HG03196 (cell line): ENCODE measurements around the gene CTCFL.
"Not testable (repeated sequence)": the region's sequence is repeated elsewhere in the genome, so short reads cannot be mapped to it uniquely, and the experiment has no call there.

ENCODE experiments used
- ATAC-seq: cut with Tn5 transposase; IDR thresholded peaks from one replicate; pipeline ENCODE4 v1.9.1; 2021; ENCODE audit not compliant: unreplicated experiment

The CTCFL gene

GRCh38 chr20:57511709-57512108 lies 13.2 kb downstream of the CTCFL start:
- not testable (repeated sequence) for ATAC-seq

DNA sequence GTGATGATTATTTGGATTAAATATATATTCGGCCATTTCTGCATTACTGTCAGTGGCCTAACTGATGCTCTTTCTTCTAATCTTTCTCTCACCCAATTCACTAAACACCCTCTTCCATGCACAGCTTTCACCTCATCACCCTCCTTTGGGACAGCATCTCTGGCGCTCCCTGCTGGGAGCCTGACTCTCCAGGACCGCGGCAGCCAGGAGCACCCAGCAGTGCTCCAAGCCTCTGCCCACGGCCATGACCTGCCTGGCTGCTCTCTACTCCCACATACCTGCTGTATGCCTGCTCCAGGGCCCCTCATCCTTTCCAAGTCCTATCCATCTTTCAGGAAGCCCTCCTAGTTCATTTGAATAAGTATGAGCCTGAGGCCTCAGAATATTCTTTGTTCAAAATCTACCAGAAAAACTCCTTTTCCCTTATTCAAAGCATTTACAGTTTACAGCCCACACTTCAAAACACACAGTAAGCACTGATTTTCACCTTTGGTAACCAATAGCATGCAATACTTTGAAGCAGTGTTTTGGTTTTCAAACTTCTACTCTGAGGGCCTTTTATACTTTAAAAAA lies 15.2 kb downstream of the CTCFL start:
- ATAC-seq: no peak

DNA sequence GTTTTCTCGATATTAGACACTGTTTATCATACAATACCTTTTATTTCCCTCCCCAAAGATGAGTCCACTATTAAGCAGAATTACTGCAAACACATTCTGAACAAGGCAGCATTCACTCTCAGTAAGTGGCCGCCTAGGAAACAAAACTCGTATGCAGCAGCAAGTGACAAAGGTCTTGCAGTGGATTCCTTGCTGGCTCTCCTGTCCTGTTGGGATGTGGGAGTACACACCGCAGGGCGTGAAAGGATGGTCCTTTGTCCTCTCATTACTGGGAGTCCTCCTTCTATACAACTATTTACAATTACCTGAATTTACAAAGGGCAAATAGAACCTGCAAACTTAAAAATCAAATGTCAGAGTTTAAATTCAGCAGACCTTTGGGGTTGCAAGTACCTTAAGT lies 16.1 kb downstream of the CTCFL start:
- ATAC-seq: no peak

DNA sequence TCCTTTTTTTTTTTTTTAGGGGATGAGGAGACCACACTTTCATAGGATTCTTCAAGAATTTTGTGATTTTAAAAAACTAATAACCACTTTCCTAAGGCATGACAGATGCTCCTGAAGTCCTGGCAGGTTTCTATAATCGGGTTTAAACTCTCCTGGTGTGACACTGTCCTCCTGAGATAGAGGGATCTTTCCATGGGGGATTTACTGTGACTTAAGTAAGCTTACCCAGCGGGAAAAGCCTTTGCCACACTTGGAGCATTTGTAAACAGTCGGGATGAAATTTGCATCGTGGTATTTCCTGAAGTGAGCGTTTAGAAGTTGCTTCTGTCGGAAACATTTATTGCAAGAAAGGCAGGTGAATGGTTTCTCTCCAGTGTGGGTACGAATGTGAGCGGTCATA lies 16.6 kb downstream of the CTCFL start:
- ATAC-seq: no peak

DNA sequence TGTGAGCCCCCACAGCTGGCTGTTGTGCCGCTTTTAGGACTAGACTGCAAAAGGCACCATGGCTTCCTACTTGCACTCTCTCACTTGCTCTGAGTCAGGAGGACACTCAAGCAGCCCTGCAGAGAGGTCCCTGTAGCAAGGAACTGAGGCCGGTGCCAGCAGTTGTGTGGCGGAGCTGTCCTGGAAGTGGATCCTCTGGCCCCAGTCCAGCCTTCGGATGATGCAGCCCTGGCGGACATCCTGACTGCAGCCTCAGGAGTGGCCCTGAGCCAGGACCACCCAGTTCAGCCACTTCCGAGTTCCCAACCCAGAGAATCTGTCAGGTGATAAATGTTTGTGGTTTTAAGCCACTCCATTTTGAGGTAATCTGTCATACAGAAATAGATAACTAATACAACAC lies 17.5 kb downstream of the CTCFL start:
- ATAC-seq: no peak

DNA sequence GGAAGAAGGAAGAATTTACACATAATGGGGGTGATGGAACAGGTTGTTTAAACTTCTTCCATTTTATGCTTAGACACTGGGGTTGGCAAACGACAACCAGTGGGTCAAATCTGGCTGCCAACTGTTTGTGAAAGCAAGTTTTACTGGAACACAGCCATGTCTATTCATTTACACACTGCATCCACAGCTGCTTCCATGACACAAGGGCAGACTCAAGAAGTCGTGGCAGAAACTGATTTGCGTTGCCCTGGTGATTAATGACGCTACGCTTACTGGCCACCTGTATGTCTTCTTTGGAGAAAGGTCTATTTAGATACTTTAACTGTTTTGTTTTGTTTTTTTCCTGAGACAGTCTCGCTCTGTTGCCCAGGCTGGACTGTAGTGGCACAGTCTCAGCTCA lies 19.0 kb downstream of the CTCFL start:
- no peak for ATAC-seq

GRCh38 chr20:57504411-57504810 lies 20.5 kb downstream of the CTCFL start:
- ATAC-seq: no peak

DNA sequence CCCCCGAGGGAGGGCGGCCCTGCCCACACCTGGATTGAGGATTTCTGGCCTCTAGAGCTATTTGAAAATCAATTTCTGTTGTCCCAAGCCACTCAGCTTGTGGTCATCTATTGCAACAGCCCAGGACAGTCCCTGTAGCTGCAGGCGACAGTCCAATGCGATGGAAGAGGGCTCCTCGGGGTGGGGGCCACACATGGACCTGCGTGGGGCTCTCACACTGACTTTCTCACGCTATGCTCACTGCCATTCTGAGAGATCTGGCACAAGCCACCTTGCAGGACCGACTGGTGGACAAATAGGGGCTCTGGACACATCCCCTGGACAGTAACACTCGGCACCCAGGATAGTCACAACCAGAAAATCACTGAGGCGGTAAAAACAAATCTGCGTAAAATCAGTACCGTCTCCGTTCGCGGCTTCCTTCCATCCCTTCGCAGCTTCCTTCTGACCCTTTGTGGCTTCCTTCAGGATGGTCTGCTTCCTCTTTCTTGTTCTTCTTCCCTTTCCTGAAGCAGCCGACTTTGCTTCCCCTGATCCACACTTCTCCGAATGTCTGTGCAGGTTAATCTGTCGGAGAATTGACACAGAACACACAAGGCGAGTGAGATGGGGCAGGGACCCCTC lies 21.8 kb downstream of the CTCFL start:
- no peak for ATAC-seq

DNA sequence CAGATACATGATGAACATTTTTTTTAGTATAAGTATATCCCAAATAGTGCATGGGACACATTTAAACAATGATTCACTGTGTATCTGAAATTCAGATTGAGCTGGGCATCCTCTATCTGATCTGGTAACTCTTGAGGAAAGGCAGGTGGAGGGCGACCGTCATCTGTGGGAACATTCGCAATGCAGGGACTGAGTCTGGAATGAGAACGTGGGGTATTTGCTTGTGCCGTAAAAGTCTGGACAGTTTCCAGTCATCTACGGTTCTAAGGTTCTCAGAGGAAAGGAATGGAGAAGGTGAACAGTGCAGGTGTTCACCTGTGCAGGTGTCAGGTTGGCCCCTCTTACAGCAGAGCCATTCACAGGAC lies 22.6 kb downstream of the CTCFL start:
- no peak for ATAC-seq

- ATAC-seq: no peak
Measured at GRCh38 chr20:57501461-57502335, 23.2 kb downstream of the CTCFL start.

DNA sequence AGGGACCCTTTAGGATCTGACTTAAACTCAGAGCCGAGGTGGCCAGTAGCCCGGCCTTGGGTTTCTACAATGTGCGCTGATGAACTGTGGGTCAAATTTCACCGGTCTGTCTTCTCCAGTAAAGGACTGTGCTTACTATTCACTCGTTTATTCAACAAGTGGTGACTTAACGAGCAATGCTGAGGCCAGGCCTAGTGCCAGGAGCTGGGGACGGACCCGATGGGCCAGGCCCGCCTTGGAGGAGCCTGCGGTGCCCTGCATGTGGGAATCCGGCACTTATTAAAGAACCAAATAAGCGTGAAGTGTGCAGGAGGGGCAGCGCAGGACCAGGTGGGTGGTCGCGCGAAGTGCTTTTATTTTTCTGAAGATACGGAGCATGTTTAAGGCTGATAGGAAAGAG lies 24.0 kb downstream of the CTCFL start:
- ATAC-seq: no peak

GRCh38 chr20:57500235-57500634 lies 24.7 kb downstream of the CTCFL start:
- ATAC-seq: no peak

DNA sequence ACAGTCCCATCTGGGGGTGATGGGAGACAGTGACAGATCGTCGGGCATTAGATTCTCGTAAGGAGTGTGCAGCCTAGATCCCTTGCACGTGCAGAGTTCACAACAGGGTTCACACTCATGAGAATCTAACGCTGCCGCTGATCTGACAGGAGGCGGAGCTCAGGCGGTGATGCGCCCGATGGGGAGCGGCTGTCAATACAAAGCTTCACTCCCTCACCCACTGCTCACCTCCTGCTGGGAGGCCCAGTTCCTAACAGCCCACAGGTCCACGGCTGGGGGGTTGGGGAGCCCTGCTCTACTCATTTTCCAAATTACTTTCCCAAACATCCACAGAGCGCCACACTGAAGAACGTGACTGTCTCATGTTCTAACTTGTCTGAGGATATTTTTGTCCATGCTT lies 25.3 kb downstream of the CTCFL start:
- ATAC-seq: no peak

DNA sequence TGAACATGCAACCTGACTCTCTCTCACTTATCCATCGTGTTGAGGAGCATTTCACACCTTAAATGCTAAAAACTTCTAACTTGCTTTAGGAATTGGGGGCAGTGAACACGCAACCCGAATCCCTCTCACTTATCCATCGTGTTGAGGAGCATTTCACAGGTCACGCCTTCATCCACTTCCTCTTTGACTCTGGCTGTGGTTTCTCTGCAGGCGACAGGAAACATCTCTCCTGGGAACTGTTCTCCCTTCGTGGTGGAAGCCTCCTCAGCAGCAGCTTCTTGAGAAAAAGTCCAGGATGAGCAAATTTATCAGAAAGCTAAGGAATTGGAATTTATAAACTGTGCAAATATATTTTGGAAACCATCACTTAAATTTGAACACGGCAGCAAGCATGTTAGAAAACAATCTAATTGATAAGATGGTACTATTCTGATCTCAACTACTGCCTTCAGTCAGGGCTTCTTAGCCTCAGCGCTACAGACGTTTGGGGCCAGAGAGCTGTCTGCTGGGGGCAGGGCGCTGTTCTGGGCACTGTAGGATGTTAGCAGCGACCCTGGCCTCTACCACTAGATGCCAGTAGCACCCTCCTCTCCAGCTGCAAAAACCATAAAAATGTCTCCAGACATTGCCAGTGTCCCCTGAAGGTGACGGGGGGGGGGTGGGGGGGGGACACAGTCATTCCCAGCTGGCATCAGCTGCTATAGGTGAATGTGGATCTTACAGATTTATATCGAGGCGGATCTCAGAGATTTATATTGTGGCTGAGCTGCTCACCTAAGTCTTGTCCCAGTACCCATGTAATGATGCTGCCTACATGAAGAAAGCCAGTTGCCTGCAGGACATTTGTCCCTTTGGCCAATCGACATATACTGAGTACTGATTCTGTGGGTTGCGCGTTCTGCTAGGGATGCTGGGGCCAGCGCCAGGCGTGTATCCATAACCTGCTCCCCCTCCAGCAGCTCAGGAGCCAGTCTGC lies 26.2 kb downstream of the CTCFL start:
- ATAC-seq: peak; percentile 61

DNA sequence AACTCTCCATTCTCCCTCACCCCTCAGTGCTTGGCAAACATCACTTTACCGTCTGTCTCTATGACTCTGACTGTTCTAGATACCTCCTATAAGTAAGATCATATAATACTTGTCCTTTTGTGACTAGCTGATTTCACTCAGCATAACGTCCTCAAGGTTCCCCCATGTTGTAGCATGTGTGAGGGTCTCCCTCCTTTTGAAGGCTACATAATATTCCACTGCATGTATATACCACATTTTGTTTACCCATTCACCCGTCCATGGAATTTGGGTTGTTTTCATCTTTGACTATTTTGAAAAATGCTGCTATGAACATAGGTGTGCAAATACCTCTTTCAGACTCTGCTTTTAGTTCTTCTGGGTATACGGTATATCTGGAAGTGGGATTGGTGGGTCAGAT lies 28.3 kb downstream of the CTCFL start:
- ATAC-seq: no peak

DNA sequence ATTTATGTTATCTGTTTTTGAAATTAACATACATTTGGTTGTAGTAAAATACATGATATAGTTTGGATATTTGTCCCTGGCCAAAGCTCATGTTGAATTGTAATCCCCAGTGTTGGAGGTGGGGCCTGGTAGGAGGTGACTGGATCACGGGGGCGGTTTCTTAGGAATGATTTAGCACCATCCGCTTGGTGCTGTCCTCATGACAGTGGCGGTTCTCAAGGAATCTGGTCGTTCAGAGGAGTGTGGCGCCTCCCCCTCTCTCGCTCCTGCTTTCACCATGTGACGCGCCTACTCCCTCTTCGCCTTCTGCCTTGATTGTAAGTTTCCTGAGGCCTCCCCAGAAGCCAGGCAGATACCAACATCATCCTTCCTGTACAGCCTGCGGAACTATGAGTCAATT lies 29.0 kb downstream of the CTCFL start:
- no peak for ATAC-seq

- no peak for ATAC-seq
Measured at GRCh38 chr20:57493091-57493615, 31.8 kb downstream of the CTCFL start.

DNA sequence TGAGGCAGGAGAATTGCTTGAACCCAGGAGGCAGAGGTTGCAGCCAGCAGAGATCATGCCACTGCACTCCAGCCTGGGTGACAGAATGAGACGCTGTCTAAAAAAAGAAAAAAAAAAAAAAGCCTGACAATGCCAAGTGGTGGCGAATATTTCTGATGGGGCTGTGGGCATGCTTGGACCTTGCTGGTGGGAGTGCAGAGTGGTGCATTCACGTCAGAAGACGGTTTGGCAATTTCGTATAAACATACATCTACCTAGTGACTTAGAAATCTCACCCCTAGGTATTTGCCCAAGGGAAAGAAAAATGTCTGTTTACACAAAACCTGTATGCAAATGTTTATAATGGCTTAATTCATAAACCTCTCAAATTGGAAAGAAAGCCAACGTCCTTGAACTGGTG lies 33.6 kb downstream of the CTCFL start:
- no peak for ATAC-seq

DNA sequence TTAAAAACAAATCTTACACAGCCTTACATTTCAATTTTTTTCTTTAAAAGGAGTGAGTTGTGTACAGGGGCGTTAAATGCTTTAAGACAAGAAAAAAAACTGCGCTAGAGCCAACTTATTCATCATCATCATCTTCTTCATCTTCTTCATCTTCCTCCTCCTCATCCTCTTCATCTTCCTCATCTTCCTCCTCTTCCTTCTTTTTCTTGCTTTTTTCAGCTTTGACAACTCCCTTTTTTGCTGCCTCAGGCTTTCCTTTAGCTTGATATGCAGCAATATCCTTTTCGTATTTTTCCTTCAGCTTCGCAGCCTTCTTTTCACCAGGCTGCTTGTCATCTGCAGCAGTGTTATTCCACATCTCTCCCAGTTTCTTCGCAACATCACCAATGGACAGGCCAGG lies 36.7 kb downstream of the CTCFL start:
- not testable (repeated sequence) for ATAC-seq

GRCh38 chr20:57485770-57486169 lies 39.2 kb downstream of the CTCFL start:
- ATAC-seq: no peak

- ATAC-seq: no peak
Measured at GRCh38 chr20:57484772-57485171, 40.2 kb downstream of the CTCFL start.
